22Rv1 (cell line): ENCODE results near the gene MAPK14.

ENCODE experiments used
- CTCF ChIP-seq: fragments of 450-650 bp; IDR thresholded peaks from 2 replicates; pipeline ENCODE4 v1.5.1; 2017; ENCODE audit warnings: mild to moderate bottlenecking
- ZFX ChIP-seq: fragments of 450-650 bp; IDR thresholded peaks from 2 replicates; pipeline ENCODE4 v1.6.1; 2017; ENCODE audit warnings: antibody characterized with exemption, borderline replicate concordance

GRCh38 chr6:36025260-36025931 lies 2.2 kb upstream of the MAPK14 start:
- TF ChIP-seq CTCF, result no peak
- TF ChIP-seq ZFX, result no peak
